GM18517 (cell line): ENCODE results near the gene TPM2.
A peak's percentile ranks its signal among the peaks of the same experiment; 100 is the strongest.
"Not testable (repeated sequence)": the region's sequence is repeated elsewhere in the genome, so short reads cannot be mapped to it uniquely, and the experiment has no call there.

Experiments
- ATAC-seq: cut with Tn5 transposase; IDR thresholded peaks from one replicate; pipeline ENCODE4 v1.9.1; 2021; ENCODE audit warnings: mild to moderate bottlenecking, moderate library complexity; ENCODE audit not compliant: unreplicated experiment

The TPM2 gene

DNA sequence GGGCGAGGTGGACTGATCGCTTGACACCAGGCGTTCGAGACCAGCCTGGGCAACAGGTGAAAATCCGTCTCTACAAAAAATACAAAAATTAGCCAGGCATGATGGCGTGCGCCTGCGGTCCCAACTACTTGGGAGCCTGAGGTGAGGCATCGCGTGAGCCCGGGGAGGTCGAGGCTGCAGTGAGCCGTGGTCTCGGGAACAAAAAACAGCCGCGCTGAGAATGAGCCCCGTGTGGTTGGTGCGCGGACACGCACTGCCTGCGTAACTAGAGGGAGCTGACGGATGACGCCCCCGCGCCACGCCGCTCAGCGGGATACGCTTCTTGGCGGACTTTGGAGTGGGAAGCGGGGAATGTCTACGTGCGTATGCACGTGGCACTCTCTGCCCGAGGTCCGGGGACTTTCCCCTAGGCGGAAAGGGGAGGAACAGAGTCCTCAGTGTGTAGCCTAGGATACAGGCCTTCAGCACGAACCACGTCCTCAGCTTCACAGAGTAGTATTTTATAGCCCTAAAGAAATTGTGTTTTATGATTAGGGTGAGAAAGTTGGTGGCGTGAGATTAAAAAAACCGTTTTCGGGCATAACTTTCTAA is 32.1 kb downstream of the TPM2 start, which contains the start of gene RMRP:
Gene RMRP, minus strand, starts transcription at position 474 of the 591 bp plus-strand sequence.
- ATAC-seq: peak; percentile 90

GRCh38 chr9:35656831-35657545 is 32.7 kb downstream of the TPM2 start:
- ATAC-seq: no peak

GRCh38 chr9:35656348-35656747 is 33.4 kb downstream of the TPM2 start:
- ATAC-seq: no peak

- ATAC-seq: no peak
These were observed 36.1 kb downstream of the TPM2 start for GRCh38 chr9:35653611-35654010.

DNA sequence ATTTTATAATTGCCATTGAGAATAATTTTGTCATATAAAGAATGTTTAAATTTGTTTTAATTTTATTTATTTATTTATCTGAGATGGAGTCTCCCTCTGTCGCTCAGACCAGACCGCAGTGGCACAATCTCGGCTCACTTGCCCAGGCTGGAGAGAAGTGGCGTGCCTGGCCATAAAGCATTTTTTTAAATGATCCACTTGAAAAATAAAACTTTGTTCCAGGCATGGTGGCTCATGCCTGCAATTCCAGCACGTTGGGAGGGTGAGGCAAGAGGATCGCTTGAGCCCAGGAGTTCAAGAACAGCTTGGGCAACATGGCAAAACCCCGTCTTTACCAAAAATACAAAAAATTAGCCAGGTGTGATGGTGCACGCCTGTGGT is 36.9 kb downstream of the TPM2 start:
- ATAC-seq: no peak

DNA sequence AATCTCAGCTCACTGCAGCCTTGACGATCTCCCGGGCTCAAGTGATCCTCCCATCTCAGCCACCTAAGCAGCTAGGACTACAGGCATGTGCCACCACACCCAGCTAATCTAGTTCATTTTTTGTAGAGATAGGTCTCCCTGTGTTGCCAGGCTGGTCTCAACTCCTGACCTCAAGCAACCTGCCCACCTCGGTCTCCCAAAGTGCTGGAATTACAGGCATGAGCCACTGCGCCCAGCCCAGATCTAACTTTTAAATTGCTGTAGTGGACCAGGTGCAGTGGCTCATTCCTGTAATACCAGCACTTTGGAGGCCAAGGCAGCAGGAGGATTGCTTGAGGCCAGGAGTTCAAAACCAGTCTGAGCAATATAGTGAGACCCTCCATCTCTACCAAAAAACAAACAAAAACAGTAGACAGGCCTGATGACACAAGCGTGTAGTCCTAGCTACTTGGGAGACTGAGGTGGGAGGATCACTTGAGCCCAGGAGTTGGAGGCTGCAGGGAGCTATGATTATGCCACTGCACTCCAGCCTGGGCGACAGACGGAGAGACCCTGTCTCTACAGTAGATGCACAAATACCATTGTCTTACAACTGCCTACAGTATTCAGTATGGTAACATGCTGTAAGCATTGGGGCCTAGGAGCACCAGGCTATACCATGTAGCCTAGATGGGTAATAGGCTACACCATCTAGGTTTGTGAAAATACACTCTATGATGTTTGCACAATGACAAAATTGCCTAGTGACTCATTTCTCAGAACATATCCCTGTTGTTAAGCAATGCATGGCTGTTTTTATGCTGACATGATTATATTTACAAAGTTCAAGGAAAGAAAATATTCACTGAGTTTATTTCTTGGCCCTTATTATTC is 37.5 kb downstream of the TPM2 start:
- ATAC-seq: no peak

DNA sequence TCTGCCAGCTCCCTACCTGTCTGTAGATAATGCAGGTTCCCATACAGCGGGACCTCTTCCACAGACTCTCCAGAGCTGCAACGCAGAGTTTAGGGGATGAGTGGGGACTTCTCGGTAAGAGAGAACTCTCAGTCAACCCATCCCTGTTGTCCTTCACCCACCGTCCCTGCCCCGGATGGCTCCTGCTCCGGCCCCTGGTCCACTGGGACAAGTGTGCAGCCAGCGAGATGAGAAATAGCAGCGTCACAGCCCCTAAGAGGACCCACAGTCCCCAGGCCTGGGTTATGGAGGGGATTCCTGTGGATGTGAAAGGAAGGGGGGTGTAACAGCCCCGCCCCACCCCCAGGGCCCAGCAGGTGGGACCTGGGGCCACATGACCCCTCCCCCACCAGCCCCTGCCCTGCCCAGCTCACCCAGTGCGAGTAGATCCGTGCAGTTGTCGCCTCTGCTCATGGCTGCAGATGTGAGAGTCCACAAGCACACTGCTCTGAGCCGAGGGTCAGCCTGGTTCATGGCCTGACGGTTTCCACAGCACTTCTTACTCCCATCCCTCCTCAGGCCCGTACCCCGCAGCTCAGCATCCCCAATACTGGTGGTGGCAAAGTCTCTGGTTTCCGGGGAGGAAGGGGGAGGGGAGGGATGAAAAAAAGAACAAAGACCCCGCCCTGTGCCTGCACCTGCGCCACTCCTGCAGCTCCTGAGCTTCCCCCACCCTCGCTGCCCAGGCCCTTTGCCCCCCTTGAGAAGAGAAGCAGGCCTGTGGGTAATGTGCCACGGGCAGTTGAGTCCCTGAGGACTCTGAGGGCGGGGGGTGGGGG is 39.2 kb downstream of the TPM2 start, which contains the start of gene SIT1:
Gene SIT1, minus strand, starts transcription at position 591 of the 818 bp plus-strand sequence. Its CDS starts 78 bp downstream, at position 513.
- ATAC-seq: no peak

GRCh38 chr9:35649431-35650340 is 40.0 kb downstream of the TPM2 start:
- no peak for ATAC-seq

GRCh38 chr9:35646533-35647265 is 43.0 kb downstream of the TPM2 start:
- peak; percentile 85 for ATAC-seq

DNA sequence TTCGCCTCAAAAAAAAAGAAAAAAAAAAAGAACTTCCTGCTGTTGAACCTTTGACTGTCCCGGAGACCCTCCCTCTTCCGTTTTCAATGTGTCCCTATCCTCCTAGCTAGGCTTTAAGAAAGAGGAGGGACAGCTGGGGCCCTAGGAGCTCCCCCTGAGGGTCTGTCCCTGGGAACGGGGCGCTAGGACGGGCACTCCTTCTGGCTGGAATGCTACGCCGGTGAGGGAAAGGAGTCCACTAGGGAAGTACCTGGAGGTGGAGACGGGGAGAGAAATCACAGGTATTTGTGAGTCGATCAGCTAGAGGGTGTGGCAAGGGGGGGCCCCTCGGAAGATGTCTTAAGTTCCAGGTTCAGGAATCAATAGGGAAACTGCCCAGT is 43.6 kb downstream of the TPM2 start:
- ATAC-seq: no peak

- not testable (repeated sequence) for ATAC-seq
These were observed 44.0 kb downstream of the TPM2 start for GRCh38 chr9:35645736-35646135.

GRCh38 chr9:35643046-35643445 is 46.7 kb downstream of the TPM2 start:
- no peak for ATAC-seq

- not testable (repeated sequence) for ATAC-seq
These were observed 48.2 kb downstream of the TPM2 start for GRCh38 chr9:35641478-35641877.

GRCh38 chr9:35640431-35640830 is 49.3 kb downstream of the TPM2 start:
- not testable (repeated sequence) for ATAC-seq

- no peak for ATAC-seq
These were observed 50.1 kb downstream of the TPM2 start for GRCh38 chr9:35639631-35640030.

DNA sequence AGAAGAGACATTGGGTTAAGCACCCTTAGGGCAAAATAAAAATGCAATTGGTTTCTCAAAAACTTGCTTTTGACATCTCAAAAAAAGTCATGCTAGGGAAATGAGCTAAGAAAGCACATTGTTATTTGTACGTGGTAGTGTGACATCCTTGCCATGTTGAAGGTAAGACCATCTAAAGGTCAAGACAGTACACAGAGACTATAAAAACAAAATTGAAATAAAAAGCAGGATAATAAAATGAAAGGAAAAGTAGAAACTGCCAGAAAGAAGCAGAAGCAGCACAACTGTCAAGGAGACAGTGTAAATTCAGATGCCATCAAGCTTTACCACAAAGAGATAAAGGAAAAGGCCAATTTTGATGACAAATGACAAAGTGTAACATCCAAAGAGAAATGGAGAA is 50.5 kb downstream of the TPM2 start:
- ATAC-seq: not testable (repeated sequence)

- ATAC-seq: not testable (repeated sequence)
These were observed 51.0 kb downstream of the TPM2 start for GRCh38 chr9:35638751-35639150.

DNA sequence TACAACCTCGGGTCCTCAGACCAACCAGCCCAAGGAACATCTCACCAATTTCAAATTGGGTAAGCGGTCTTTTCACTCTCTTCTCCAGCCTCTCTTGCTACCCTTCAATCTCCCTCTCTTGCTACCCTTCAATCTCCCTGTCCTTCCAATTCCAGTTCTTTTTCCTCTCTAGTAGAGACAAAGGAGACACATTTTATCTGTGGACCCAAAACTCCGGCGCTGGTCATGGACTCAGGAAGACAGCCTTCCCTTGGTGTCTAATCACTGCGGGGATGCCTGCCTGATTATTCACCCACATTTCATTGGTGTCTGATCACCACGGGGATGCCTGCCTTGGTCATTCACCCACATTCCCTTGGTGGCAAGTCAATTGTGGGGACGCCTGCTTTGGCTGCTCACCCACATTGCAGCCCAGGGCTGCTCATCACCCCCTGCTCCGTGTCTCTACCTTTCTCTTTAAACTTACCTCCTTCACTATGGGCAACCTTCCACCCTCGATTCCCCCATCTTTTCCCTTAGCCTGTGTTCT is 52.2 kb downstream of the TPM2 start:
- not testable (repeated sequence) for ATAC-seq

GRCh38 chr9:35636877-35637246 is 52.9 kb downstream of the TPM2 start:
- ATAC-seq: not testable (repeated sequence)
